Measurements from ENCODE around the gene FRAT1. TPM values are rescaled to one million over a fixed set of nuclear protein-coding genes. Genes with fewer than 3 reads are reported as not detected.

Gene FRAT1
- total RNA-seq, 1 experiment from 2014 or later, result 2.9 TPM

GRCh38 chr10:97307866-97308780 lies 10.9 kb upstream of the FRAT1 start:
- no peak for DNase-seq (ENCODE audit: low read depth)

GRCh38 chr10:97311111-97311626 lies 7.9 kb upstream of the FRAT1 start:
- DNase-seq (ENCODE audit: low read depth), result no peak

DNA sequence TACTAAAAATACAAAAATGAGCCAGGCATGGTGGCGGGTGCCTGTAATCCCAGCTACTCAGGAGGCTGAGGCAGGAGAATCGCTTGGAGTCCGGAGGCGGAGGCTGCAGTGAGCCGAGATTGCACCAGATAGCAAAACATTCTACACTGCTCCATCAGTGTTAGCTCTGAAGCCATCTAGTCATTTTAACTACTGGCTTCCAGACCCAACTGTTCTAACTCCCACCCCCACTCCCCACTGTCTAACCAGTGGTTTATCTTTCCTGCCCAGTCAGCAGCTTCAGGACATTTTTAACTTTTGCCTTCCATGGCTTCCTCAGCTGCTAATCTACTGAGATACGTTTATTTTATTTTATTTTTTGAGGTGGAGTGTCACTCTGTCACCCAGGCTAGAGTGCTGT lies 6.2 kb upstream of the FRAT1 start:
- no peak for DNase-seq (ENCODE audit: low read depth)

- no peak for DNase-seq (ENCODE audit: low read depth)
Measured at GRCh38 chr10:97314671-97315070, 4.4 kb upstream of the FRAT1 start.

DNA sequence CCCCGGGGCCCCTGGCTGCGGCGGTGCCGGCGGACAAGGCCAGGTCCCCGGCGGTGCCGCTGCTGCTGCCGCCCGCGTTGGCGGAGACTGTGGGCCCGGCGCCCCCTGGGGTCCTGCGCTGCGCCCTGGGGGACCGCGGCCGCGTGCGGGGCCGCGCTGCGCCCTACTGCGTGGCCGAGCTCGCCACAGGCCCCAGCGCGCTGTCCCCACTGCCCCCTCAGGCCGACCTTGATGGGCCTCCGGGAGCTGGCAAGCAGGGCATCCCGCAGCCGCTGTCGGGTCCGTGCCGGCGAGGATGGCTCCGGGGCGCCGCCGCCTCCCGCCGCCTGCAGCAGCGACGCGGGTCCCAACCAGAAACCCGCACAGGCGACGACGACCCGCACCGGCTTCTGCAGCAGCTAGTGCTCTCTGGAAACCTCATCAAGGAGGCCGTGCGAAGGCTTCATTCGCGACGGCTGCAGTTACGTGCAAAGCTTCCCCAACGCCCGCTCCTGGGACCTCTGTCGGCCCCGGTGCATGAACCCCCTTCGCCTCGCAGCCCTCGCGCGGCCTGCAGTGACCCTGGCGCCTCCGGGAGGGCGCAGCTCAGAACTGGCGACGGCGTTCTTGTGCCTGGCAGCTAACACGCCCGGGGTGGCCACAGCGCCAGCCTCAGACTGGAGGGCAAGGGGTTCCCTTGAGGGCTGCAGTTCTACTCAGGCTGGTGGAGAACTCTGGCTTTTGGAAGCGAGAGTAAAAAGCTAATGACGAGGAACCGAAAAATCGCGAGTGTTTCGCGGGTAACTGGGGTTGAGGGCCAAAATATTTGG lies 804 bp downstream of the FRAT1 start:
- DNase-seq (ENCODE audit: low read depth), result peak; percentile 56

DNA sequence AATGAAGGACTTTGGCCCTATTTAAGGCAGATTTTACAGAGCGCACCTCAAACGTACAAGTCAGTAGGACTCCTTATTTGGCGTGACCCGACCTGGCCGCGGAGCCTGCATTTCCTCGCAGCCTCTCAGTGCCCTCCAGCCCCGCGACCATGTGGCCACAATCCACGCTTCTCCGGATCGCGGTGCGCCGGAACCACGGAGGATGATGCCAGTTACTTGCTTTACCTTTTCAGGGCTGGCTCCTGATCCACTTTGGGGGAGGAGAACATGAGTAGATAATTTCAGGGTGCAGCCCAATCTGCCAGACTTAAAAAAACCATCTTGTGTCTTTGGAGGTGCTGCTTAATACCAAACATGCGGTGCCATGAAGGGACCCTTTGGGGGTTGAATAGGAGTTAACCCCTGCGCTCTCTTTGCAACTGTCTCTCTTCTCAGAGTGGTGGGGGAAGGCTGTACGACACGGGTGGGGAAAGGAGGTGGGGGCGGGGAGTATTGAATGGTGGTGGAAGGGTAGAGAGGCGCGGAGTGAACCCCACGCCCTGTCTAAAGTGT lies 1.5 kb downstream of the FRAT1 start:
- DNase-seq (ENCODE audit: low read depth), result no peak

DNA sequence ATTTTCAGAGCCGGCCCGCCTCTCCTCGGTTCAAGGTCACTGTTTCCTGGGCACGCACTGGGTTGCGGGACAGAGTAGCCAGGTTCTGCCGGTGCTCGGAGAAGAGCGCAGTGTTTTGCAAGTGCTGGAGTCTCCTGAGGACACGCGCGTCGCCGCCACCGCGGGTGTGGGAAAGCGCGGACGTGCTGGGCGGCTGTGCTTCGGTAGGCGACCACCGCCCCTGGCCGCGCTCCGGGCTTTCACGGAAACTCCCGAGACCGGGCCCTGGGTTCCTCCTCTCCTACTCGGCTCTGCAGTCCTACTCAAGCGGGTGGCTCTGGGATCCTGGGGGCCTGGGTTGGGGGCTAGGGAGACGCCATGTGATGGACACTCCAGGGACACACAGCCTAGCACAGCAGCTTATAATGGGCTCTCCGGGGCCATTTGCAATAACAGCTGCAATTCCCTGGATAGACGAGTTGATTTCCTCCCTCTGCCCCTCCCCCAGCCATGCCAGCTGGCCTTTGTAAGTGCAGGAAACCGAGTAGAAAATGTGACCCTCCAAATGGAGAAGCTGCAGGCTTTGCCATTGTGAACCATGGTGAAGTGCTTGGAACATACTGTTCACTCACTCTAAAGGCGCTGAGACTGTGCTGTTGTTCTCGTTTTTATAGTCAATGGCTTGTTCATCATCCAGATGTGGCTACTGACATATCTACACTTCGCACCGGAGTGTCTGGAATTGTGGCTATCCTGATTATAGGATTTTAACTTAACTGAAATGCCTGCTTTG lies 2.1 kb downstream of the FRAT1 start:
- no peak for DNase-seq (ENCODE audit: low read depth)

- no peak for DNase-seq (ENCODE audit: low read depth)
Measured at GRCh38 chr10:97321804-97322190, 2.7 kb downstream of the FRAT1 start.

GRCh38 chr10:97323501-97323900 lies 4.4 kb downstream of the FRAT1 start:
- no peak for DNase-seq (ENCODE audit: low read depth)

- no peak for DNase-seq (ENCODE audit: low read depth)
Measured at GRCh38 chr10:97325754-97326153, 6.7 kb downstream of the FRAT1 start.

- DNase-seq (ENCODE audit: low read depth), result no peak
Measured at GRCh38 chr10:97327348-97328294, 8.6 kb downstream of the FRAT1 start.

DNA sequence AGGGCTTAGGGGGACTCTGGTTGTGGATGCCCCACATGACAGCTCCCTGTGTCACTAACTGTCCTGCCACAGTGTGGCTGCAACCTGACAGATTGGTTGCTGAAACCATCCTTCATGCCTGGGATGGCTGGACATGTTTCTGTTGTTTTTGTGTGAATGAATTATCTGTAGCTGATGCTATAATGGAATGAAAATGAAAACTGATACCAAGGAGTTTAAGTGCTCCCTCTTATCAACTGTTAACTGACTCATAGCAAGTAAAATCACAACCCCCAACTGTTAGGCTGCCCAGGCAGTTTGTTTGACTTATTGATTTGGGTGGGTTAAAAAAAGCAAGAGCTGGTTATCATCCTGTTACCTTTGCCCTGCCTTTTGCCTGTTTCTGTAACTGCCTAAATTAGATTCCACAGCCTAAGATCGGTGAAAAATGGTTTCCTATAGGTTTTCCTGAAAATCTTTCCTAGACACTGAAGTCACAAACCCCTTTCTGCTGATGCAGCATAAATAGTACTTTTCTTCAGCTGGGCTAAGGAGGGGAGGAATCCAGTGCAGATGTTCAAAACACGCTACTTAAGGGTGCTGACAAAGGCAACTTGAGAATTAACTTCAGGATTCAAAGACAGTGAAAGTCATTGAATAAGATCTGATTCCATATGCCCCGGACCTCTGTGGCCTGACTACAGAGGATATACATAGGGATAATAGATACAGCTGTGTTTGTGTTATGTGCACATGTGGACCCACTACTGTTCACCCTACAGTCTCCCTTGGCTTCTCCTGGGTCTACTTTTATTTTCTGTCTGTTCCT lies 9.8 kb downstream of the FRAT1 start:
- no peak for DNase-seq (ENCODE audit: low read depth)

DNA sequence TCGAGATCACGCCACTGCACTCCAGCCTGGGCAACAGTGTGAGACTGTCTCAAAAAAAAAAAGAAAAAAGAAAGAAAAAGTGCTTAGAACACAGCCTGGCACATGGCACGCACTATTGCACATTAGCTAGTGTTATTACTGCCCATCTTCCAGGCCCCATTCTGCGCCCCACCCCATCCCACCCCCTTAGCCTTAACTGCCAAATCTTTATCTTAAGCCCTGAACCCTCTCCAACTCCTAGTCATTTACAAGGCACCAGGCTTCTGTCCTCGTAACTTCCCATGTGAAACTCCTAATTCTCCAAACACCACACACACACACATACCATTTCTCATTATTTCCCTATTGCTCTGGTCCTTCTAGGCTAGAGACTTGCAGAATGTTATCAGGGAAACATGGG lies 10.7 kb downstream of the FRAT1 start:
- no peak for DNase-seq (ENCODE audit: low read depth)

- DNase-seq (ENCODE audit: low read depth), result no peak
Measured at GRCh38 chr10:97331153-97331703, 12.2 kb downstream of the FRAT1 start.

- DNase-seq (ENCODE audit: low read depth), result peak; percentile 90
Measured at GRCh38 chr10:97332591-97333350, 13.7 kb downstream of the FRAT1 start.

DNA sequence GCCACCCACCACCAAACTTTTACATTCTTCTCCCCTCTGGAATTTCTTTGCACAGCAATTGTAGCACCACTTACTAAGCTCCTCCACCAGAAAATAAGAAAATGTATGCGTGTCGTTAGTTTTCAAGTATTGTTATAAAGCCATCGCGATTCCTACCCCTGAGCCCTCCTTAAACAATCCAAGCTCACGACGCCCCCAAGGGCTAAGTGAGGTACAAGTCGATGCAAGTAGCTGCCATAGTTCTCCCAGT lies 14.2 kb downstream of the FRAT1 start:
- peak; percentile 66 for DNase-seq (ENCODE audit: low read depth)

GRCh38 chr10:97333601-97334369 lies 14.7 kb downstream of the FRAT1 start:
- peak; percentile 68 for DNase-seq (ENCODE audit: low read depth)
